HCT116 (cell line): ENCODE measurements around the gene SGF29. TPM values are rescaled to one million over a fixed set of nuclear protein-coding genes. Genes with fewer than 3 reads are reported as not detected.

Experiments used
- ATAC-seq: fragments of 200-7000 bp; cut with Tn5 transposase; 2 replicates; pipeline ENCODE4 v1.9.1; 2020; ENCODE audit warnings: mild to moderate bottlenecking, moderate library complexity
- BruUV-seq: library from RNA; stranded (reverse); fragments of 400-500 nt; replicated peaks from 2 replicates; lab custom pipeline; 2021; lab: Mats Ljungman, UMichigan
- CTCF ChIA-PET: fragments of 300-600 bp; sonication (Branson Sonifier 250); formaldehyde crosslinking; loops from one replicate; lab custom pipeline; 2021; ENCODE audit warnings: antibody characterized with exemption; lab: Charles Lee
- POLR2A ChIA-PET: fragments of 300-600, 350-600 bp; sonication (Branson Sonifier 250); formaldehyde crosslinking; loops from one replicate; lab custom pipeline; 2021; ENCODE audit warnings: antibody characterized with exemption; lab: Charles Lee
- RAD21 ChIA-PET, 2 experiments: fragments of 300-600 bp; sonication (Branson Sonifier 250); formaldehyde crosslinking; loops; one replicate each; lab custom pipeline; 2023; ENCODE audit warnings: low total read pairs in 2 of 2; ENCODE audit not compliant: uncharacterized antibody in 2 of 2, unreplicated experiment in 2 of 2, low non-redundant PET in 1 of 2; lab: Charles Lee
- DNase-seq: peaks from one replicate; pipeline ENCODE4 v3.0.0-alpha.2; 2010; ENCODE audit warnings: low read depth, low spot score
- H2AFZ ChIP-seq: fragments of 200-600 bp; shearing (Covaris generic), sonication (generic); 2 replicates; pipeline ENCODE4 v1.6.1; 2017; ENCODE audit warnings: low read depth, mixed run types, mixed read lengths, antibody characterized with exemption, low read length; ENCODE audit not compliant: poor library complexity, severe bottlenecking
- H3K27ac ChIP-seq: 2 replicates; pipeline ENCODE4 v1.5.1; 2012; ENCODE audit warnings: low read depth, low read length
- H3K27me3 ChIP-seq: fragments of 200-600 bp; sonication (generic); 2 replicates; pipeline ENCODE4 v1.6.1; 2016; ENCODE audit warnings: mixed run types, low read length, mixed read lengths; ENCODE audit not compliant: insufficient read depth
- H3K36me3 ChIP-seq, 2 experiments: fragments of 200-500 bp in 1 of 2; fragments of 200-600 bp in 1 of 2; sonication (Bioruptor generic) in 1 of 2; sonication (generic) in 1 of 2; 2 replicates each; pipeline versions ENCODE4 v1.5.1 to v1.6.1; 2014 to 2016; ENCODE audit warnings: low read length in 2 of 2, inconsistent platforms in 1 of 2, mixed read lengths in 1 of 2, mixed run types in 1 of 2; ENCODE audit not compliant: insufficient read depth in 2 of 2, control insufficient read depth in 1 of 2
- H3K4me1 ChIP-seq, 2 experiments: fragments of 200-600 bp in 1 of 2; sonication (generic) in 1 of 2; 2 replicates each; pipeline versions ENCODE4 v1.5.1 to v1.6.1; 2012 to 2017; ENCODE audit warnings: low read length in 2 of 2, inconsistent platforms in 1 of 2, mild to moderate bottlenecking in 1 of 2, mixed read lengths in 1 of 2, mixed run types in 1 of 2, moderate library complexity in 1 of 2; ENCODE audit not compliant: insufficient read depth in 2 of 2, control insufficient read depth in 1 of 2
- H3K4me2 ChIP-seq: fragments of 200-600 bp; sonication (generic); 2 replicates; pipeline ENCODE4 v1.6.1; 2017; ENCODE audit warnings: mixed run types, low read length, mixed read lengths
- H3K4me3 ChIP-seq, 2 experiments: fragments of 200-600 bp in 1 of 2; sonication (generic) in 1 of 2; replicated peaks in 1 of 2; 2 replicates each; pipeline ENCODE4 v1.5.1; 2011 to 2016; ENCODE audit warnings: low read length in 2 of 2, control low read depth in 1 of 2, low read depth in 1 of 2, mild to moderate bottlenecking in 1 of 2, mixed read lengths in 1 of 2, mixed run types in 1 of 2
- H3K79me2 ChIP-seq: fragments of 200-600 bp; sonication (generic); 2 replicates; pipeline ENCODE4 v1.6.1; 2017; ENCODE audit warnings: mild to moderate bottlenecking, mixed run types, low read length, moderate library complexity, mixed read lengths; ENCODE audit not compliant: insufficient read depth
- H3K9ac ChIP-seq: fragments of 200-600 bp; sonication (generic); 2 replicates; pipeline ENCODE4 v1.6.1; 2016; ENCODE audit warnings: low read length, mixed read lengths
- H3K9me2 ChIP-seq: fragments of 200-600 bp; sonication (generic), shearing (Covaris generic); 2 replicates; pipeline ENCODE4 v1.6.1; 2017; ENCODE audit warnings: mixed run types, mild to moderate bottlenecking, moderate library complexity; ENCODE audit not compliant: insufficient read depth
- H3K9me3 ChIP-seq, 2 experiments: fragments of 200-500 bp in 1 of 2; fragments of 200-600 bp in 1 of 2; sonication (Bioruptor generic) in 1 of 2; sonication (generic) in 1 of 2; 2 replicates each; pipeline ENCODE4 v1.6.1; 2014 to 2017; ENCODE audit warnings: low read length in 2 of 2, mixed read lengths in 2 of 2, inconsistent platforms in 1 of 2, low read depth in 1 of 2, mild to moderate bottlenecking in 1 of 2, mixed run types in 1 of 2, moderate library complexity in 1 of 2; ENCODE audit not compliant: control insufficient read depth in 1 of 2, insufficient read depth in 1 of 2
- H4K20me1 ChIP-seq: fragments of 200-600 bp; sonication (generic), shearing (Covaris generic); 2 replicates; pipeline ENCODE4 v1.6.1; 2017; ENCODE audit warnings: mixed run types, mild to moderate bottlenecking, moderate library complexity; ENCODE audit not compliant: insufficient read depth
- ATF3 ChIP-seq: IDR thresholded peaks from 2 replicates; pipeline ENCODE4 v1.6.1; 2012
- CBX3 ChIP-seq: IDR thresholded peaks from 2 replicates; pipeline ENCODE4 v1.6.1; 2012; ENCODE audit warnings: low read depth
- FOSL1 ChIP-seq: IDR thresholded peaks from 2 replicates; pipeline ENCODE4 v1.6.1; 2012; ENCODE audit warnings: low read depth
- POLR2A ChIP-seq: IDR thresholded peaks from 2 replicates; pipeline ENCODE4 v1.7.0; 2011; ENCODE audit warnings: borderline replicate concordance; ENCODE audit not compliant: insufficient read depth, insufficient read length; ENCODE audit errors: extremely low read depth
- REST ChIP-seq: IDR thresholded peaks from 2 replicates; pipeline ENCODE4 v1.6.1; 2012; ENCODE audit warnings: low read depth
- SP1 ChIP-seq: IDR thresholded peaks from 2 replicates; pipeline ENCODE4 v1.6.1; 2012; ENCODE audit warnings: low read depth
- SRF ChIP-seq: IDR thresholded peaks from 2 replicates; pipeline ENCODE4 v1.6.1; 2012; ENCODE audit warnings: low read depth
- ZBTB33 ChIP-seq: IDR thresholded peaks from 2 replicates; pipeline ENCODE4 v1.6.1; 2011; ENCODE audit warnings: mild to moderate bottlenecking, low read length, moderate library complexity; ENCODE audit not compliant: insufficient replicate concordance; ENCODE audit errors: extremely low read depth
- intact Hi-C: fragments of 100-400 bp; cut with micrococcal nuclease; formaldehyde crosslinking; loops from 2 replicates; pipeline ENCODE4 v1.10.0; 2022
- total RNA-seq: library from RNA; stranded (reverse); gene quantifications from one replicate; pipeline ENCODE4 v1.2.1, GENCODE V29; 2021; ENCODE audit not compliant: unreplicated experiment

The SGF29 gene
- total RNA-seq, 1 experiment from 2014 or later: 19.7 TPM

GRCh38 chr16:28555561-28555960 is 1.8 kb downstream of the SGF29 start:
- no peak overlapping the region for H2AFZ ChIP-seq
- H3K79me2 ChIP-seq: peaks cover 6% of the 10 kb centered on the region; the same call in 1 of the 2 replicates
- no peak overlapping the region for H3K4me2 ChIP-seq
- intact Hi-C loops: no loop called here
- no peaks in the 10 kb centered on the region; a peak in 1 of 4 replicates for H3K36me3 ChIP-seq
- H3K9me3 ChIP-seq: no peaks in the 10 kb centered on the region
- no peak overlapping the region for H3K27ac ChIP-seq
- ATAC-seq (no peak), DNase-seq (no peak)
- no peaks in the 10 kb centered on the region for H3K27me3 ChIP-seq
- H3K4me1 ChIP-seq: peaks cover 5 to 17% of the 10 kb centered on the region in 2 experiments; a peak in 3 of 4 replicates
- CTCF ChIA-PET: no interaction called here
- POLR2A ChIA-PET: no interaction called here
- no TSS peak for BruUV-seq
- no peaks in the 10 kb centered on the region for H4K20me1 ChIP-seq
- RAD21 ChIA-PET: no interaction called here
- TF ChIP-seq FOSL1: no peak
- no peak for TF ChIP-seq POLR2A
- no peak for TF ChIP-seq ATF3
- no peak for TF ChIP-seq CBX3
- TF ChIP-seq SP1: no peak
- TF ChIP-seq ZBTB33: no peak
- no peak for TF ChIP-seq SRF
- TF ChIP-seq REST: no peak
- no peaks in the 10 kb centered on the region for H3K9me2 ChIP-seq
- no peak overlapping the region for H3K4me3 ChIP-seq
- H3K9ac ChIP-seq: no peak overlapping the region
